Fibroblast of lung (primary cell): ENCODE measurements around the gene STK4. TPM values are rescaled to one million over a fixed set of nuclear protein-coding genes. Genes with fewer than 3 reads are reported as not detected.

ENCODE experiments used
- DNase-seq, 2 donors: peaks; one replicate each; pipeline versions ENCODE4 v3.0.0 to v3.0.0-alpha.2; 2010; ENCODE audit warnings: low read depth in 2 of 2
- H2AFZ ChIP-seq: 2 replicates; pipeline ENCODE4 v1.5.1; 2012; ENCODE audit warnings: low read length, control low read depth, inconsistent platforms
- H3K27ac ChIP-seq: 2 replicates; pipeline ENCODE4 v1.5.1; 2011; ENCODE audit warnings: low read length, control low read depth; ENCODE audit not compliant: insufficient read depth
- H3K27me3 ChIP-seq: 2 replicates; pipeline ENCODE4 v1.5.1; 2011; ENCODE audit warnings: mild to moderate bottlenecking, low read length; ENCODE audit not compliant: control insufficient read depth, insufficient read depth
- H3K36me3 ChIP-seq: 2 replicates; pipeline ENCODE4 v1.5.1; 2011; ENCODE audit warnings: low read length; ENCODE audit not compliant: control insufficient read depth, insufficient read depth
- H3K4me1 ChIP-seq: 2 replicates; pipeline ENCODE4 v1.5.1; 2011; ENCODE audit warnings: low read length; ENCODE audit not compliant: control insufficient read depth, insufficient read depth; ENCODE audit errors: extremely low read depth
- H3K4me2 ChIP-seq: 2 replicates; pipeline ENCODE4 v1.5.1; 2011; ENCODE audit warnings: low read length, control low read depth; ENCODE audit not compliant: insufficient read depth; ENCODE audit errors: extremely low read depth
- H3K4me3 ChIP-seq, 4 experiments: fragments of 200-600 bp in 1 of 4; sonication (generic) in 1 of 4; replicated peaks in 1 of 4; 2 replicates each; pipeline ENCODE4 v1.5.1; 2011 to 2016; ENCODE audit warnings: low read length in 4 of 4, low read depth in 3 of 4, mild to moderate bottlenecking in 3 of 4, control low read depth in 2 of 4, inconsistent platforms in 1 of 4, mixed read lengths in 1 of 4; ENCODE audit not compliant: insufficient read depth in 1 of 4; ENCODE audit errors: control extremely low read depth in 1 of 4
- H3K79me2 ChIP-seq: 2 replicates; pipeline ENCODE4 v1.5.1; 2012; ENCODE audit warnings: mild to moderate bottlenecking, low read length, inconsistent platforms; ENCODE audit not compliant: control insufficient read depth, insufficient read depth
- H3K9ac ChIP-seq: 2 replicates; pipeline ENCODE4 v1.5.1; 2011; ENCODE audit warnings: mild to moderate bottlenecking, low read length, control low read depth; ENCODE audit not compliant: insufficient read depth
- H3K9me3 ChIP-seq: 2 replicates; pipeline ENCODE4 v1.5.1; 2012; ENCODE audit warnings: low read depth, low read length; ENCODE audit not compliant: control insufficient read depth, insufficient read depth
- H4K20me1 ChIP-seq: 2 replicates; pipeline ENCODE4 v1.5.1; 2011; ENCODE audit warnings: low read length; ENCODE audit not compliant: control insufficient read depth, insufficient read depth; ENCODE audit errors: extremely low read depth
- EZH2 ChIP-seq: IDR thresholded peaks from 2 replicates; pipeline ENCODE4 v1.5.1; 2012; ENCODE audit warnings: low read length, control low read depth, mild to moderate bottlenecking; ENCODE audit errors: missing control alignments
- polyA plus RNA-seq, 2 donors: library from polyadenylated mRNA; depleted of rRNA in 1 of 2; stranded (reverse) in 1 of 2; unstranded in 1 of 2; fragments of >200 nt; gene quantifications; 2 replicates each; pipeline ENCODE4 v1.2.1, GENCODE V29; 2011 to 2012; ENCODE audit warnings: missing spikeins in 1 of 2
- total RNA-seq: library from RNA; depleted of rRNA; stranded (reverse); fragments of >200 nt; gene quantifications from 2 replicates; pipeline ENCODE4 v1.2.1, GENCODE V29; 2014
- TF ChIP-seq, protein P1 (sequence below), 2 donors: IDR thresholded peaks in 1 of 2; conservative IDR thresholded peaks in 1 of 2; 1 replicate in 1 of 2; 2 replicates in 1 of 2; pipeline ENCODE4 v1.5.1; 2011 to 2012; ENCODE audit warnings: low read length in 2 of 2, control low read depth in 1 of 2, inconsistent platforms in 1 of 2, low read depth in 1 of 2, mild to moderate bottlenecking in 1 of 2

STK4 gene
- total and polyA plus RNA-seq, 2 donors (not counting 1 experiment from before 2014, with no cell fraction given), result 19.0 to 31.7 TPM

DNA sequence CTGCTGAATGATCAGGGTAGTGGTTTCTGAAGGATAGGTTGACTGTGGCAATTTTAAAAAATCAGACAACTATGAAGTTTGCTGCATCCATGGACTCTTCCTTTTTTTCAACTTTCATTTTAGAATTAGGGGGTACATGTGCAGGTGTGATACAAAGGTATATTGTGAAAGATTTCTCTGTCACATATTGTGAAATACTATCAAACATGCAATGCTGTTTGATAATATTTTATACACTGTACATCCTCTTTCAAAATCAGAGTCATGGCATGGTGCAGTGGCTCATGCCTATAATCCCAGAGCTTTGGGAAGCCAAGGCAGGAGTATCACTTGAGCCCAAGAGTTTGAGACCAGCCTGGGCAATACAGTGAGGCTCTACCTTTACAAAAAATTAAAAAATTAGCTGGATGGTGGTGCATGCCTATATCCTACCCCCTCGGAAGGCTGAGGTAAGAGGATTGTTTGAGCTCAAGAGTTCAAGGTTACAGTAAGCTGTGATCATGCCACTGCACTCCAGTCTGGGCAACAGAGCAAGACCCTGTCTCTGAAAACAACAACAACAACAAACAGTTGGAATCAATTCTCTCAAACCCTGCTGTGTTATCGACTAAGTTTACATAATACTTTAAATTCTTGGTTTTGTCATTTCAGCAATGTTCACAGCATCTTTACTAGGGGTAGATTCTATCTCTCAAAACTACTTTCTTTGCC, 153.4 kb downstream of the STK4 start:
- Histone ChIP-seq H3K9me3 (no peaks in the 10 kb centered on the region), H3K79me2 (no peaks in the 10 kb centered on the region), H3K4me1 (no peaks in the 10 kb centered on the region), H3K27me3 (peaks cover 8% of the 10 kb centered on the region), H3K27ac (no peak overlapping the region), H3K4me3 (no peak overlapping the region), H4K20me1 (no peaks in the 10 kb centered on the region), H3K4me2 (no peak overlapping the region), H3K9ac (no peak overlapping the region), H3K36me3 (no peaks in the 10 kb centered on the region), H2AFZ (no peak overlapping the region)
- no peak for DNase-seq
- TF ChIP-seq, protein P1, sequence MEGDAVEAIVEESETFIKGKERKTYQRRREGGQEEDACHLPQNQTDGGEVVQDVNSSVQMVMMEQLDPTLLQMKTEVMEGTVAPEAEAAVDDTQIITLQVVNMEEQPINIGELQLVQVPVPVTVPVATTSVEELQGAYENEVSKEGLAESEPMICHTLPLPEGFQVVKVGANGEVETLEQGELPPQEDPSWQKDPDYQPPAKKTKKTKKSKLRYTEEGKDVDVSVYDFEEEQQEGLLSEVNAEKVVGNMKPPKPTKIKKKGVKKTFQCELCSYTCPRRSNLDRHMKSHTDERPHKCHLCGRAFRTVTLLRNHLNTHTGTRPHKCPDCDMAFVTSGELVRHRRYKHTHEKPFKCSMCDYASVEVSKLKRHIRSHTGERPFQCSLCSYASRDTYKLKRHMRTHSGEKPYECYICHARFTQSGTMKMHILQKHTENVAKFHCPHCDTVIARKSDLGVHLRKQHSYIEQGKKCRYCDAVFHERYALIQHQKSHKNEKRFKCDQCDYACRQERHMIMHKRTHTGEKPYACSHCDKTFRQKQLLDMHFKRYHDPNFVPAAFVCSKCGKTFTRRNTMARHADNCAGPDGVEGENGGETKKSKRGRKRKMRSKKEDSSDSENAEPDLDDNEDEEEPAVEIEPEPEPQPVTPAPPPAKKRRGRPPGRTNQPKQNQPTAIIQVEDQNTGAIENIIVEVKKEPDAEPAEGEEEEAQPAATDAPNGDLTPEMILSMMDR (conservative IDR thresholded peaks at IDR 0.05 in 1 of 2, IDR thresholded peaks at IDR 0.05 in 1 of 2; ENCODE audit: low read depth in 1 of 2, low read length in 2 of 2), result no peak
- TF ChIP-seq EZH2, result no peak

DNA sequence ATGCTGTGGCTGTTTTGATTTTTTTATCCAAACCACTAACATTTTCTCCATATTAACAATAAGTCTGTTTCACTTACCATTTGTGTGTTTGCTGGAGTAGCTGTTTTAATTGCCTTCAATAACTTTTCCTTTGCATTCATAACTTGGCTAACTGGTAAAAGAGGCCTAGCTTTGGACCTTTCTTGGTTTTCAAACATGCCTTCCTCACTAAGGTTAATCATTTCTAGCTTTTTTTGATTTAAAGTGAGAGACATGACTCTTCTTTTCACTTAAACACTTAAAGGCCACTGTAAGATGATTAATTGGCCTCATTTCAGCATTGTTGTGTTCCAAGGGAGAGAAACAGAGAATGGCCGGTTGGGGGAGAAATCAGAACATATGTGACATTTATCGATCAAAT, 155.1 kb downstream of the STK4 start:
- TF ChIP-seq, protein P1 (conservative IDR thresholded peaks at IDR 0.05 in 1 of 2, IDR thresholded peaks at IDR 0.05 in 1 of 2; ENCODE audit: low read depth in 1 of 2, low read length in 2 of 2), result no peak
- TF ChIP-seq EZH2, result no peak
- DNase-seq, result no peak

DNA sequence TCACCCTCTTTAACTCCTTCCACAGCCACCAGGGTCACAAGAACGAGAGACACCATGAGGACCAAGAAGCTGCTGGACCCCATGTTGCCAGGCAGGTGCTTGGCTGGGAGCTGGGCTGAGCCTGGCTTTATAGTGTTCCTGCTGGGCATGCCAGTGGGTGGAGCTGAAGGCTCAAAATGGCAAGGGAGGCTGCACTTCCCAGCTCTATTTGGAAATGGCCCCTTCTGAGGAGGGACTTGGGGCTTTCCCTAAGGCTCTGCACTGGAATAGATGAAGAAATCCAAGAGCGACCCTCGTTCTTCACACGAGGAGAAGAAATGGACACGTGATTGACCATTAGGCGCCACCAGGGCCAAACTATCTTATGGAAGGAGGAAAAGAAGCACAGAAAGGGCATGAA, 158.1 kb downstream of the STK4 start, which contains the start of gene WFDC12:
WFDC12 (minus strand) TSS at position 101 of the 400 bp plus-strand sequence; CDS start at position 83, 18 bp downstream.
- Histone ChIP-seq H3K27ac (no peak within 1 kb of the TSS), H3K36me3 (no peaks in the 10 kb centered on the region), H3K4me1 (no peaks in the 10 kb centered on the region), H4K20me1 (no peaks in the 10 kb centered on the region), H3K4me3 (no peak within 1 kb of the TSS), H3K79me2 (no peaks in the 10 kb centered on the region), H3K27me3 (peaks cover 7% of the 10 kb centered on the region), H2AFZ (no peak within 1 kb of the TSS), H3K9ac (no peak within 1 kb of the TSS), H3K4me2 (no peak within 1 kb of the TSS), H3K9me3 (no peaks in the 10 kb centered on the region)
- TF ChIP-seq, protein P1 (conservative IDR thresholded peaks at IDR 0.05 in 1 of 2, IDR thresholded peaks at IDR 0.05 in 1 of 2; ENCODE audit: low read depth in 1 of 2, low read length in 2 of 2), result no peak
- no peak for TF ChIP-seq EZH2
- no peak for DNase-seq

More for the DNA sequence above, 155.1 kb downstream of the STK4 start:
- Histone ChIP-seq H3K4me2 (no peak overlapping the region), H3K4me1 (no peaks in the 10 kb centered on the region), H3K27me3 (peaks cover 3% of the 10 kb centered on the region), H3K4me3 (no peak overlapping the region), H4K20me1 (no peaks in the 10 kb centered on the region), H3K27ac (no peak overlapping the region), H3K36me3 (no peaks in the 10 kb centered on the region), H2AFZ (no peak overlapping the region), H3K79me2 (no peaks in the 10 kb centered on the region), H3K9me3 (no peaks in the 10 kb centered on the region), H3K9ac (no peak overlapping the region)
